ENCODE data around the gene RNASEH2A. TPM values are rescaled to one million over a fixed set of nuclear protein-coding genes. Genes with fewer than 3 reads are reported as not detected.
"Not testable (repeated sequence)": the region's sequence is repeated elsewhere in the genome, so short reads cannot be mapped to it uniquely, and the experiment has no call there.

RNASEH2A gene
- total RNA-seq, 2 experiments from 2014 or later, result 53.4 to 58.8 TPM

DNA sequence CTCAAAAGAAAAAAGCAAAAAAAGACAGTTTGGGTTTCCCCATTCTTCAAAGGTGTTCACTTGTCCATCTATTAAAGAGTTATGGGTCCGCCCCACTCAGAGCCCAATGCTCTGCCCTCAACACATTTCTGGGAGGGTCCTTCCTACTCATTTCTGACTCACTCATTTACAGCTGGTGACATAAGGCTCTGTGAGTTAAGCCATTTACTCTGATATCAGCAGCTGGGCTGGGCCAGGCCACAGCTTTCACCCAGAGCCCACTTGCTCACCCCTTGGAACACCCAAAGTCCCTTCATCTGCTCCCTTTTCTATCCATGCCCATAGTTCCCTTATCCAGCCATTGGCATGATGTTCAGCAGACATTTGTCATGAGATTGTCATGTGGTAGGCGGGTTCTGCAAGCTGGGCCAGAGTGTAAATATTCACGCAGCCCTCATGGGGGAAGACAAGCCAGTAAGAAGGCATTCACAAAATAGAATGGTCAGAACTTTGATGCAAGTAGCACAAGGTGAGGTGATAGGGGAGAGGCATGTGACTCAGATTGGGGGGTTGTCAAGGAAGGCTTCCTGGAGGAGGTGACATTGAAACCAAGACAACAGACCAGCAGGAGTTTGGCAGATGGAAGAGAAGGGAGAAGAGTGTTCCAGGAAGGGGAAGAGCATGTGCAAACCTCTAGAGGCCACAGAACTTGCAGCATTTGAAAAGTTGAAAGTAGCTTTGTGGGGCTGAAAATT is 37.8 kb downstream of the RNASEH2A start:
- peaks cover 46% of the 10 kb centered on the region for H3K27me3 Mint-ChIP-seq
- H3K36me3 Mint-ChIP-seq, result no peaks in the 10 kb centered on the region
- peaks cover 21% of the 10 kb centered on the region for H3K4me1 Mint-ChIP-seq
- no peak for ATAC-seq
- CTCF ChIA-PET, result interaction anchor here (1.4 to 7.9 kb wide), 3 partner anchors 78 to 217 kb away, joined by 3 to 146 read pairs (median 123); no protein-coding TSS in a partner anchor
- H3K4me3 Mint-ChIP-seq, result no peak overlapping the region
- H3K27ac Mint-ChIP-seq, result no peak overlapping the region
- no peak for DNase-seq
- H3K9me3 Mint-ChIP-seq (ENCODE audit: low read depth), result no peaks in the 10 kb centered on the region

DNA sequence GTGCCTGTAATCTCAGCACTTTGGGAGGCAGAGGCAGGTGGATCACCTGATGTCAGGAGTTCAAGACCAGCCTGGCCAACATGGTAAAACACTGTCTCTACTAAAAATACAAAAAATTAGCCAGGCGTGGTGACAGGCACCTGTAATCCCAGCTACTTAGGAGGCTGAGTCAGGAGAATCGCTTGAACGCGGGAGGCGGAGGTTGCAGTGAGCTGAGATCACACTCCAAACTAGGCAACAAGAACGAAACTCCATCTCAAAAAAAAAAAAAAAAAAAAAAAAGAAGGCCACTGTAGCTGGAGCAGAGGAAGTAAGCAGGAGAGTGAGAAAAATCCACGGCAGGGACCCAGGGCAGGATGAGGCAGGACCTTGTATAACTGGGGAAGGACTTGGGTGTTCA is 40.2 kb downstream of the RNASEH2A start:
- not testable (repeated sequence) for H3K4me3 Mint-ChIP-seq, DNase-seq
- peaks cover 27% of the 10 kb centered on the region for H3K27me3 Mint-ChIP-seq

DNA sequence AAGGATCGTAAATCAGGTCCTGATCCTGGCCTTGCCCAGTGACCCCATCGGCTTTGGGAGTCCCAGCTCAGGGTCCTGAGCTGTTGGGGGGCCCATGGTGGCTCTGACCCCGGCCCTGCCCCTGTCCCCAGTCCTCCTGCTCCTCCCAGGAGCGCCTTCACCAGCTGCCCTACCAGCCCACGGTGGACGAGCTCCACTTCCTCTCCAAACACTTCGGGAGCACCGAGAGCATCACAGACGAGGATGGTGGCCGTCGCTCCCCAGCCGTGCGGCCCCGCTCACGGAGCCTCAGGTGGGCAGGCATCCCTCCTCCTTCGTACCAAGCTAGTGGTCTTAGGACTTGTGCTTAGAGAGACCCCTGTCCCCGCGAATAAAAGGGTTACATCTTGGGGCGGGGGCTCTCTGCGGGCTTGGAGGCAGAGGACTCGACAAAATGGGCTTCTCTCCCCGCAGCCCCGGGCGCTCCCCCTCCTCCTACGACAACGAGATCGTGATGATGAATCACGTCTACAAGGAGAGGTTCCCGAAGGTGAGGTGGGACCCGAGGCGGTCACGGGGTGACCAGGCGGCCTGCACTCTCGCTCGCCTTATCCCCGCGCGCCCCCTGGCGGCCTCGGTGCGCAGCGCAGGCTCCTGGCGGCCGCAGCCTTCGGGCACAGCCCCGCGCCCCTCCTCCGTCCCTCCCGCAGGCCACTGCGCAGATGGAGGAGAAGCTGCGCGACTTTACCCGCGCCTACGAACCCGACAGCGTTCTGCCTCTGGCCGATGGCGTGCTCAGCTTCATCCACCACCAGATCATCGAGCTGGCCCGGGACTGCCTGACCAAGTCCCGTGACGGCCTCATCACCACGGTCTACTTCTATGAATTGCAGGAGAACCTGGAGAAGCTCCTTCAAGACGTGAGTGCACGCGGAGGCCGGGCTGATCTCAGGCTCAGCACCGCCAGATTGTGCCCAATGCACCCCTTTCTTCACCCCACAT is 41.1 kb downstream of the RNASEH2A start:
- Mint-ChIP-seq H3K9me3 (ENCODE audit: low read depth) (no peaks in the 10 kb centered on the region), H3K27me3 (peaks cover 22% of the 10 kb centered on the region), H3K4me1 (peaks cover 8% of the 10 kb centered on the region), H3K36me3 (no peaks in the 10 kb centered on the region), H3K27ac (no peak overlapping the region), H3K4me3 (peak overlapping the region; percentile 35)
- peak; percentile 87 for DNase-seq
- peak; percentile 97 for ATAC-seq
- CTCF ChIA-PET, result interaction anchor here (0.6 to 7.9 kb wide), 53 partner anchors 9 to 297 kb away, joined by 3 to 146 read pairs (median 5); partner anchors contain the start of genes DHPS, DNASE2, GCDH and GET3

More for the DNA sequence above, 40.2 kb downstream of the RNASEH2A start:
- not testable (repeated sequence) for H3K9me3 Mint-ChIP-seq (ENCODE audit: low read depth); H3K36me3 Mint-ChIP-seq; H3K27ac Mint-ChIP-seq; ATAC-seq; H3K4me1 Mint-ChIP-seq
- CTCF ChIA-PET, result interaction anchor here (0.6 to 7.9 kb wide), 36 partner anchors 8 to 296 kb away, joined by 3 to 146 read pairs (median 8); partner anchors contain the start of genes DNASE2, GCDH, HOOK2 and MAN2B1

DNA sequence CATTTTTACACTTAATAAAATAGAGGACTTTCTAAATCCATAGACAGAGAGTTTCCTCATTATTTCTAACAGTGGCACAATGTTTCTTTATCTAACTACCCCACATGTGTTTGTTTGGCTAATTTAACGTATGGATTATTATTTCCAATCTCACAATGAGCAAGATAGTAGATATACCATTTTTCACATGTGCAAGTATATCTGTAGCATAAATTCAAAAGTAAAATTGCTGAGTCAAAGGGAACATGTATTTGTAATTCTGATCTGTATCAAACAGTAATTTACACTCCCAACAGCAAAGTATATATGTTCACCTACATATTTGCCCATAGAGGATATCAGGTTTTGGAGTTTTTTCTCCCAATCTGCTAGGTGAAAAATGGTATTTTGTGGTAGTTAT is 50.3 kb downstream of the RNASEH2A start:
- Mint-ChIP-seq H3K27ac (no peak overlapping the region), H3K27me3 (no peaks in the 10 kb centered on the region), H3K4me3 (no peak overlapping the region), H3K4me1 (no peaks in the 10 kb centered on the region), H3K9me3 (ENCODE audit: low read depth) (no peaks in the 10 kb centered on the region), H3K36me3 (no peaks in the 10 kb centered on the region)
- no peak for ATAC-seq
- DNase-seq, result no peak
- CTCF ChIA-PET, result interaction anchor here (1.7 kb wide), 1 partner anchor 9 kb away, joined by 11 read pairs; no protein-coding TSS in a partner anchor

DNA sequence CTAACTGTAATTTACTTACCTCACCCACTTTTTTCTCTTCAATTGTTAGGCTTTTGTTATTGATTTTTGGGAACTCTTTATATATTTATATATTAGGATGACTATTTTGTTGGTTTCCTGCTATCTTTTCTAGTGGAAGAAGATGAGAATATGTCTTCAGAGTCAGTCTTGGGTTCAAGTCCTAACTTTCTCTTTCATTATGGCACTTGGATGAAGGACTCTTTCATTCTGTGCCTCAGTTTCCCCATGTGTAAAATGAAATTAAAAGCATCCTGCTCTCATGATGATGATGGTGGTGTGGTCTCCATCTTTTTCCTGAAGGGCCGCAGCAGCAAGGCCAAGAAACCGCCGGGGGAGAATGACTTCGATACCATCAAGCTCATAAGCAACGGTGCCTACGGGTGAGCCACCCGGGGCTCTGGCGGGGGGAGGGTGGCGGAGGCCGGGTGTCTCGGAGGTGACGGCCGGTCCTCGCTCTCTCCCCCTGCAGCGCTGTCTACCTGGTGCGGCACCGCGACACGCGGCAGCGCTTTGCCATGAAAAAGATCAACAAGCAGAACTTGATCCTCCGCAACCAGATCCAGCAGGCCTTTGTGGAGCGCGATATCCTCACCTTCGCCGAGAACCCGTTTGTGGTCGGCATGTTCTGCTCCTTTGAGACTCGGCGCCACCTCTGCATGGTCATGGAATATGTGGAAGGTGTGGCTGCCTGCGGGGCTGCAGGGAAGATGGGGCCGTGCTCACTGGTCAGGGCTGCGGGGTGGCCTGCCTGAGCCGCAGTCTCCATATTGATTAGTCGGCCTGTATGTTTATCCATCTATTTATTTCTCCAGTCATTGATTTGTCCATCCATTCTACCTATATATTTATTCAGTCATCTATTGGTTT is 51.9 kb downstream of the RNASEH2A start:
- ATAC-seq (no peak), DNase-seq (no peak)
- H3K9me3 Mint-ChIP-seq (ENCODE audit: low read depth), result no peaks in the 10 kb centered on the region
- H3K27me3 Mint-ChIP-seq, result peaks cover 2% of the 10 kb centered on the region
- CTCF ChIA-PET, result interaction anchor here (1.3 to 1.7 kb wide), 2 partner anchors 11 to 98 kb away, joined by 5 to 11 read pairs; no protein-coding TSS in a partner anchor
- no peaks in the 10 kb centered on the region for H3K36me3 Mint-ChIP-seq
- H3K4me1 Mint-ChIP-seq, result no peaks in the 10 kb centered on the region
- no peak overlapping the region for H3K4me3 Mint-ChIP-seq
- no peak overlapping the region for H3K27ac Mint-ChIP-seq

DNA sequence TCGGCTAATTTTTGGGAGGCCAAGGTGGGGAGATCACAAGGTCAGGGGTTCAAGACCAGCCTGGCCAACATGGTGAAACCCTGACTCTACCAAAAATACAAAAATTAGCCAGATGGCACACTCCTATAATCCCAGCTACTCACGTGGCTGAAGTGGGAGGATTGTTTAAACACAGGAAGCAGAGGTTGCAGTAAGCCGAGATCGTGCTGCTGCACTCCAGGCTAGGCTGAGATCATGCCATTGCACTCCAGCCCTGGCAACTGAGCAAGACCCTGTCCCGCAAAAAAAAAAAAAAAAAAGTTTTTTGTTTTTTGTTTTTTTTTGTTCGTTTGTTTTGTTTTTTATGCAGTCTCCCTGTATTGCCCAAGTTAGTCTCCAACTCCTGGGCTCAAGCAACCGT is 53.2 kb downstream of the RNASEH2A start:
- Mint-ChIP-seq H3K36me3 (no peaks in the 10 kb centered on the region), H3K9me3 (ENCODE audit: low read depth) (no peaks in the 10 kb centered on the region), H3K27ac (no peak overlapping the region), H3K4me1 (no peaks in the 10 kb centered on the region), H3K27me3 (peaks cover 5% of the 10 kb centered on the region), H3K4me3 (no peak overlapping the region)
- CTCF ChIA-PET, result interaction anchor here (1.0 kb wide), 1 partner anchor 94 kb away, joined by 3 read pairs; no protein-coding TSS in a partner anchor
- no peak for ATAC-seq
- no peak for DNase-seq

Small RNA genes within 50 kb of the gene (microRNA-seq; reads per million reads assigned to microRNA genes)
- not detected for gene MIR5684
- not detected for gene MIR6794

Other genes with a start within 250 kb of the RNASEH2A start
- gene ZNF490, start 195.8 kb upstream of the RNASEH2A start, total RNA-seq, result 10 to 100 TPM; 14.0 to 14.7 TPM
- gene ZNF791, start 195.7 kb upstream of the RNASEH2A start, total RNA-seq, result 10 to 100 TPM; 30.0 to 41.5 TPM
- gene MAN2B1, start 139.8 kb upstream of the RNASEH2A start, total RNA-seq, result 100 to 1,000 TPM; 102 to 118 TPM
- gene WDR83, start 139.8 kb upstream of the RNASEH2A start, total RNA-seq, result 10 to 100 TPM; 21.4 to 22.0 TPM
- gene DHPS, start 124.7 kb upstream of the RNASEH2A start, total RNA-seq, result 100 to 1,000 TPM; 106 to 111 TPM
- gene GNG14, start 118.6 kb upstream of the RNASEH2A start, total RNA-seq, result not detected
- 1 to 10 TPM; 5.2 to 6.3 TPM for gene FBXW9, start 110.0 kb upstream of the RNASEH2A start, total RNA-seq
- 100 to 1,000 TPM; 101 to 104 TPM for gene TNPO2, start 82.7 kb upstream of the RNASEH2A start, total RNA-seq
- 100 to 1,000 TPM; 195 to 239 TPM for gene TRIR, start 71.9 kb upstream of the RNASEH2A start, total RNA-seq
- 10 to 100 TPM; 68.6 to 84.1 TPM for gene GET3, start 69.1 kb upstream of the RNASEH2A start, total RNA-seq
- gene BEST2, start 54.8 kb upstream of the RNASEH2A start, total RNA-seq, result not detected
- 10 to 100 TPM; 16.6 to 18.2 TPM for gene HOOK2, start 31.0 kb upstream of the RNASEH2A start, total RNA-seq
- 100 to 1,000 TPM; 142 to 191 TPM for gene JUNB, start 15.1 kb upstream of the RNASEH2A start, total RNA-seq
- gene PRDX2, start 4.8 kb upstream of the RNASEH2A start, total RNA-seq, result 100 to 1,000 TPM; 168 to 218 TPM
- gene THSD8, start 4.5 kb upstream of the RNASEH2A start, total RNA-seq, result 10 to 100 TPM; 27.9 to 29.8 TPM
- not detected for gene RTBDN, start 28.0 kb downstream of the RNASEH2A start, total RNA-seq
- gene MAST1, start 31.9 kb downstream of the RNASEH2A start, total RNA-seq, result 1 to 10 TPM in 1 of 2 experiments, under 1 TPM in 1; 0.67 to 2.5 TPM
- gene DNASE2, start 74.9 kb downstream of the RNASEH2A start, total RNA-seq, result 10 to 100 TPM; 32.5 to 34.1 TPM
- gene KLF1, start 80.6 kb downstream of the RNASEH2A start, total RNA-seq, result under 1 TPM; 0.29 to 0.45 TPM
- 10 to 100 TPM; 38.7 to 46.1 TPM for gene GCDH, start 84.6 kb downstream of the RNASEH2A start, total RNA-seq
- 1 to 10 TPM; 2.2 to 2.5 TPM for gene SYCE2, start 112.7 kb downstream of the RNASEH2A start, total RNA-seq
- 100 to 1,000 TPM in 1 of 2 experiments, 10 to 100 TPM in 1; 96.6 to 131 TPM for gene FARSA, start 127.1 kb downstream of the RNASEH2A start, total RNA-seq
- gene CALR, start 132.0 kb downstream of the RNASEH2A start, total RNA-seq, result 100 to 1,000 TPM; 745 to 898 TPM
- 100 to 1,000 TPM; 164 to 168 TPM for gene RAD23A, start 139.3 kb downstream of the RNASEH2A start, total RNA-seq
- 10 to 100 TPM; 23.9 to 24.9 TPM for gene GADD45GIP1, start 150.6 kb downstream of the RNASEH2A start, total RNA-seq
- under 1 TPM; 0.21 to 0.26 TPM for gene DAND5, start 163.0 kb downstream of the RNASEH2A start, total RNA-seq
- gene NFIX, start 188.9 kb downstream of the RNASEH2A start, total RNA-seq, result under 1 TPM; 0.21 to 0.32 TPM